HPDE6-E6E7 (cell line): ENCODE measurements around the gene KANSL1.

ENCODE experiments used
- DNase-seq: peaks from one replicate; pipeline ENCODE4 v3.0.0; 2011; ENCODE audit warnings: missing footprints; ENCODE audit errors: extremely low spot score

The KANSL1 gene

GRCh38 chr17:45983614-45984310, 209.5 kb downstream of the KANSL1 start:
- no peak for DNase-seq

GRCh38 chr17:45982791-45983613, 210.2 kb downstream of the KANSL1 start:
- DNase-seq: no peak

- no peak for DNase-seq
Measured at GRCh38 chr17:45981306-45981705, 211.9 kb downstream of the KANSL1 start.

GRCh38 chr17:45980855-45981254, 212.4 kb downstream of the KANSL1 start:
- no peak for DNase-seq
